Vagina (tissue), 2 donors: ENCODE data around the gene UBTD2. TPM values are rescaled to one million over a fixed set of nuclear protein-coding genes. Genes with fewer than 3 reads are reported as not detected.
"Not testable (repeated sequence)": the region's sequence is repeated elsewhere in the genome, so short reads cannot be mapped to it uniquely, and the experiment has no call there.

ENCODE experiments used
- DNase-seq, 2 donors: peaks; one replicate each; pipeline ENCODE4 v3.0.0-alpha.2; 2017; ENCODE audit errors: extremely low spot score in 2 of 2
- H3K27ac ChIP-seq: fragments of 200-600 bp; sonication (generic); one replicate; pipeline ENCODE4 v1.5.1; 2019
- H3K27me3 ChIP-seq: fragments of 200-600 bp; sonication (generic); one replicate; pipeline ENCODE4 v1.5.1; 2019
- H3K36me3 ChIP-seq, 2 donors: fragments of 200-600 bp; sonication (generic); one replicate each; pipeline ENCODE4 v1.5.1; 2017 to 2019
- H3K4me1 ChIP-seq: fragments of 200-600 bp; sonication (generic); one replicate; pipeline ENCODE4 v1.5.1; 2019
- H3K4me3 ChIP-seq, 2 donors: fragments of 200-600 bp; sonication (generic); 1 replicate in 1 of 2; 2 replicates in 1 of 2; pipeline ENCODE4 v1.5.1; 2016 to 2019
- H3K9me3 ChIP-seq: fragments of 200-600 bp; sonication (generic); one replicate; pipeline ENCODE4 v1.5.1; 2019
- CTCF ChIP-seq, 3 experiments: fragments of 450-650 bp in 2 of 3; fragments of 200-600 bp in 1 of 3; sonication (generic) in 1 of 3; IDR thresholded peaks; one replicate each; pipeline ENCODE4 v1.5.1; 2017 to 2019; ENCODE audit warnings: antibody characterized with exemption in 3 of 3, mild to moderate bottlenecking in 2 of 3, moderate library complexity in 2 of 3
- POLR2A ChIP-seq, 2 donors: fragments of 450-650 bp; IDR thresholded peaks; one replicate each; pipeline ENCODE4 v1.6.1; 2017; ENCODE audit warnings: antibody characterized with exemption in 2 of 2, mild to moderate bottlenecking in 2 of 2, moderate library complexity in 2 of 2
- POLR2AphosphoS5 ChIP-seq, 2 donors: sonication (generic); formaldehyde crosslinking; IDR thresholded peaks; one replicate each; pipeline ENCODE4 v1.9.0; 2017; ENCODE audit warnings: antibody characterized with exemption in 2 of 2, mild to moderate bottlenecking in 2 of 2, low read depth in 1 of 2; ENCODE audit not compliant: insufficient read depth in 1 of 2
- intact Hi-C: fragments of 100-400 bp; cut with DNase I; formaldehyde crosslinking; loops from one replicate; pipeline ENCODE4 v1.15.1; 2023
- total RNA-seq: library from RNA; depleted of rRNA; stranded (reverse); fragments of >200 nt; gene quantifications from one replicate; pipeline ENCODE4 v1.2.3, GENCODE V29; 2016

The UBTD2 gene
- total RNA-seq, result 22.8 TPM

GRCh38 chr5:172283020-172283861 lies at the start of gene UBTD2:
UBTD2 (minus strand) TSS chr5:172283764; CDS start chr5:172283665, 99 bp downstream.
- Histone ChIP-seq H3K4me3 (peak within 1 kb of the TSS; percentile 77 to 96), H3K9me3 (no peaks in the 10 kb centered on the region), H3K4me1 (peaks cover 20% of the 10 kb centered on the region), H3K27ac (peak within 1 kb of the TSS; percentile 95), H3K27me3 (no peaks in the 10 kb centered on the region), H3K36me3 (no peaks in the 10 kb centered on the region)
- intact Hi-C loops, result loop anchor here (10.0 kb wide), 1 partner anchor 98 kb away; the partner anchor contains the start of gene STK10
- TF ChIP-seq POLR2A (IDR thresholded peaks at IDR 0.05), result no peak
- TF ChIP-seq POLR2AphosphoS5 (IDR thresholded peaks at IDR 0.05; ENCODE audit: insufficient read depth in 1 of 2, low read depth in 1 of 2), result peak in 1 of 2 donors; percentile 67
- peak in 1 of 3 experiments; percentile 72 for TF ChIP-seq CTCF (IDR thresholded peaks at IDR 0.05)
- peak in 1 of 2 donors; percentile 88 for DNase-seq

- not testable (repeated sequence) for DNase-seq
These were observed 43.3 kb upstream of the UBTD2 start for GRCh38 chr5:172326901-172327300.

GRCh38 chr5:172325452-172325851 lies 41.9 kb upstream of the UBTD2 start:
- H3K9me3 ChIP-seq, result no peaks in the 10 kb centered on the region
- H3K27me3 ChIP-seq, result no peaks in the 10 kb centered on the region
- H3K4me3 ChIP-seq, result no peak overlapping the region
- no peaks in the 10 kb centered on the region for H3K4me1 ChIP-seq
- no peak for DNase-seq
- H3K36me3 ChIP-seq, result no peaks in the 10 kb centered on the region
- no peak for TF ChIP-seq CTCF (IDR thresholded peaks at IDR 0.05)
- TF ChIP-seq POLR2AphosphoS5 (IDR thresholded peaks at IDR 0.05; ENCODE audit: insufficient read depth in 1 of 2, low read depth in 1 of 2), result no peak
- no peak overlapping the region for H3K27ac ChIP-seq
- intact Hi-C loops, result no loop called here

More at GRCh38 chr5:172326901-172327300, 43.3 kb upstream of the UBTD2 start:
- H3K36me3 ChIP-seq, H3K4me1 ChIP-seq, H3K27me3 ChIP-seq, H3K27ac ChIP-seq, H3K4me3 ChIP-seq, H3K9me3 ChIP-seq, intact Hi-C loops: not testable (repeated sequence)

- Histone ChIP-seq H3K27me3 (no peaks in the 10 kb centered on the region), H3K27ac (no peak overlapping the region), H3K4me1 (no peaks in the 10 kb centered on the region), H3K9me3 (no peaks in the 10 kb centered on the region), H3K36me3 (no peaks in the 10 kb centered on the region), H3K4me3 (no peak overlapping the region)
- intact Hi-C loops, result no loop called here
- DNase-seq, result no peak
- TF ChIP-seq POLR2A (IDR thresholded peaks at IDR 0.05), result no peak
- TF ChIP-seq CTCF (IDR thresholded peaks at IDR 0.05), result no peak
- TF ChIP-seq POLR2AphosphoS5 (IDR thresholded peaks at IDR 0.05; ENCODE audit: insufficient read depth in 1 of 2, low read depth in 1 of 2), result no peak
These were observed 38.7 kb upstream of the UBTD2 start for GRCh38 chr5:172322028-172322965.

GRCh38 chr5:172321593-172321992 lies 38.0 kb upstream of the UBTD2 start:
- no peaks in the 10 kb centered on the region for H3K4me1 ChIP-seq
- no peak overlapping the region for H3K27ac ChIP-seq
- no peaks in the 10 kb centered on the region for H3K9me3 ChIP-seq
- DNase-seq, result no peak
- TF ChIP-seq POLR2AphosphoS5 (IDR thresholded peaks at IDR 0.05; ENCODE audit: insufficient read depth in 1 of 2, low read depth in 1 of 2) (no peak), POLR2A (IDR thresholded peaks at IDR 0.05) (no peak), CTCF (IDR thresholded peaks at IDR 0.05) (no peak)
- H3K36me3 ChIP-seq, result no peaks in the 10 kb centered on the region
- no peaks in the 10 kb centered on the region for H3K27me3 ChIP-seq
- intact Hi-C loops, result no loop called here
- no peak overlapping the region for H3K4me3 ChIP-seq
